Ishikawa (cell line): ENCODE data around the gene PALLD.

Source experiments
- CEBPB ChIP-seq: IDR thresholded peaks from 2 replicates; pipeline ENCODE4 v1.6.1; 2012
- CREB1 ChIP-seq: IDR thresholded peaks from 2 replicates; pipeline ENCODE4 v1.6.1; 2012; ENCODE audit warnings: low read depth
- EGR1 ChIP-seq: IDR thresholded peaks from 2 replicates; pipeline ENCODE4 v1.6.1; 2012
- EP300 ChIP-seq: IDR thresholded peaks from 2 replicates; pipeline ENCODE4 v1.6.1; 2012; ENCODE audit warnings: borderline replicate concordance
- FOXM1 ChIP-seq: IDR thresholded peaks from 2 replicates; pipeline ENCODE4 v1.6.1; 2012; ENCODE audit warnings: low read depth, borderline replicate concordance
- NFIC ChIP-seq: IDR thresholded peaks from 2 replicates; pipeline ENCODE4 v1.6.1; 2012
- RAD21 ChIP-seq: IDR thresholded peaks from 2 replicates; pipeline ENCODE4 v1.6.1; 2012; ENCODE audit warnings: low read depth
- TAF1 ChIP-seq: IDR thresholded peaks from 2 replicates; pipeline ENCODE4 v1.6.1; 2012; ENCODE audit warnings: low read depth, mild to moderate bottlenecking
- TCF12 ChIP-seq: IDR thresholded peaks from 2 replicates; pipeline ENCODE4 v1.6.1; 2012; ENCODE audit warnings: low read depth
- TEAD4 ChIP-seq: IDR thresholded peaks from 2 replicates; pipeline ENCODE4 v1.6.1; 2012
- YY1 ChIP-seq: IDR thresholded peaks from 2 replicates; pipeline ENCODE4 v1.6.1; 2012; ENCODE audit warnings: low read depth
- ZBTB7A ChIP-seq: IDR thresholded peaks from 2 replicates; pipeline ENCODE4 v1.6.1; 2012; ENCODE audit warnings: low read depth
- TF ChIP-seq, protein P1 (sequence below): IDR thresholded peaks from 2 replicates; pipeline ENCODE4 v1.6.1; 2012
- TF ChIP-seq, protein P2 (sequence below): IDR thresholded peaks from 2 replicates; pipeline ENCODE4 v1.6.1; 2012; ENCODE audit warnings: low read depth, mild to moderate bottlenecking
- TF ChIP-seq, protein P3 (sequence below): IDR thresholded peaks from 2 replicates; pipeline ENCODE4 v1.6.1; 2012

The PALLD gene

DNA sequence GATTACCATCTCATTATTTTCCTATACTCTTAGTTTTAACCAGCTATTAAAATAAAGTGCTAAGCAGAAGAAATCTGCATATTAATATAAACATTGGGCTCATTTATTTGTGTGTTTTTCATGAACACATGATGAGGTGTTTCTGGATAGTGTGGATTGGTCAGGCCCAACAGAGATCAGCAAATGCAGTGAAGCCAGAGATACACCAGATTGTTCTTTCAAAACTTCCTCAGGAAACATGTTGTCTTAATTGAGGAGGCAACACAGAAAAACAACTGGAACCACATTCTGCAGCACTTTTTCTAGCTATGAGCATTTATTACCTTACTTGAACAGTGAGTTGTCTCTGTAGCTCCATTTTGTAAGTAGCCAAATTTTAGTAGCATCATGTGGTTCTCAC lies 69.9 kb downstream of the PALLD start:
- TF ChIP-seq FOXM1 (no peak; the same call in 1 of the 2 replicates), NFIC (no peak), TAF1 (no peak), TCF12 (no peak), CREB1 (no peak)

DNA sequence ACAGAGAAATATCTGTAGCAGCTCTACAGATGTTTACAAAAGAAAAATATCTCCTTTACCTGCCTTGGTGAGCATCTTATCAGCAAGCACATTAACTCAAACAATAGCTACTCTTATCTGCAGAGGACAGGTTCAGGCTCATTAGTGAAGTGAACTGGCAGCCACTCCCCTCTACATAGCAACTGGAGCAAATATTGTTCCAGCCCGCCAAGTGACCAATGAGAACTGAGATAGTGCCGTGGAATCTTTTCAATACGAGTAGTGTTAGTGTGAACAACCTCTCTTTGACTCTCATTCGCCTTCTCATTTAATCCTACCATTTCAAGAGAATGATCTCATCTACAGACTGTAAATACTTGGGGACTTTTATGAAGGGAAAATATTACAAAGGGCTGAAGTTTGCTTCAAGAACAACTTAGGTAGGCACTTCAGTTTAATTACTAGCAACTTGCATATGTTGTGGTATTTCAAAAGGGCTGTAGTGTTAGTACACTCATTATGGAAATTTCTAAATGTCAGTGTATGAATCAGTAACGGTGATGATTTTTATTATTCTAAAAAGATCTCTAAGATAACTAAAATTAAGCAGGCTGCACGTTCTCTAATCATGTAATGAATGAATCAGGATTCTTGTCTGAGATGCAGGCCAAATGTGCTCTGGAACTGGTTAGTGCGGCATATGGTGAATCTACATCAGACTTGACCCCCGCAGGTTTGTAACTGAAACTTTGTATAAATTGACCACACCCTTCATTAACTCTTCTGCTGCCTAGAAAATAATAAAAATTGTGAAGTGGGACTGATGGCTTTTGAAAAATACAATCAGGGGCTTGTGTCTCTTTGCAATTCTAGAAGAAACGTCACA lies 72.4 kb downstream of the PALLD start:
- no peak for TF ChIP-seq ZBTB7A
- no peak for TF ChIP-seq RAD21

DNA sequence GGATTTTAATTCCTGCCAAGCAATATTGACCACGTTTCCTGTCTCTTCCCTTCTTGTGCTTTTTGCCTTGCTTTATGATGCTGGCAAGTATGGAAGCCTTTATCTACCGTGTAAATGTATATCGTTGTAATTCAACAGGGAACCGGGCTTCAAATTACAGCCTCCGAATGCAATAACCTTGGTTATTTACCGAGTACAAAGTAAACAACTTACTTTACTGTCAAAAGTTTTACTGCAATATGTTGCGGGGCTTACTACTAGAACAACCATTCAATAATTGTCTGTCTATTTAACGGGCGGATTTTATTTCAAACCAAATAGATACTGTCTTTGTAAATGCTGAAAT lies 73.1 kb downstream of the PALLD start:
- TF ChIP-seq NFIC: no peak
- TF ChIP-seq CEBPB: no peak
- no peak for TF ChIP-seq RAD21
- TF ChIP-seq FOXM1: no peak
- no peak for TF ChIP-seq YY1
- TF ChIP-seq, protein P1, sequence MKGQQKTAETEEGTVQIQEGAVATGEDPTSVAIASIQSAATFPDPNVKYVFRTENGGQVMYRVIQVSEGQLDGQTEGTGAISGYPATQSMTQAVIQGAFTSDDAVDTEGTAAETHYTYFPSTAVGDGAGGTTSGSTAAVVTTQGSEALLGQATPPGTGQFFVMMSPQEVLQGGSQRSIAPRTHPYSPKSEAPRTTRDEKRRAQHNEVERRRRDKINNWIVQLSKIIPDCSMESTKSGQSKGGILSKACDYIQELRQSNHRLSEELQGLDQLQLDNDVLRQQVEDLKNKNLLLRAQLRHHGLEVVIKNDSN: no peak
- no peak for TF ChIP-seq TEAD4
- TF ChIP-seq EGR1: no peak
- TF ChIP-seq CREB1: no peak
- no peak for TF ChIP-seq ZBTB7A
- TF ChIP-seq TCF12: no peak
- no peak for TF ChIP-seq TAF1
- no peak for TF ChIP-seq EP300
- TF ChIP-seq, protein P2, sequence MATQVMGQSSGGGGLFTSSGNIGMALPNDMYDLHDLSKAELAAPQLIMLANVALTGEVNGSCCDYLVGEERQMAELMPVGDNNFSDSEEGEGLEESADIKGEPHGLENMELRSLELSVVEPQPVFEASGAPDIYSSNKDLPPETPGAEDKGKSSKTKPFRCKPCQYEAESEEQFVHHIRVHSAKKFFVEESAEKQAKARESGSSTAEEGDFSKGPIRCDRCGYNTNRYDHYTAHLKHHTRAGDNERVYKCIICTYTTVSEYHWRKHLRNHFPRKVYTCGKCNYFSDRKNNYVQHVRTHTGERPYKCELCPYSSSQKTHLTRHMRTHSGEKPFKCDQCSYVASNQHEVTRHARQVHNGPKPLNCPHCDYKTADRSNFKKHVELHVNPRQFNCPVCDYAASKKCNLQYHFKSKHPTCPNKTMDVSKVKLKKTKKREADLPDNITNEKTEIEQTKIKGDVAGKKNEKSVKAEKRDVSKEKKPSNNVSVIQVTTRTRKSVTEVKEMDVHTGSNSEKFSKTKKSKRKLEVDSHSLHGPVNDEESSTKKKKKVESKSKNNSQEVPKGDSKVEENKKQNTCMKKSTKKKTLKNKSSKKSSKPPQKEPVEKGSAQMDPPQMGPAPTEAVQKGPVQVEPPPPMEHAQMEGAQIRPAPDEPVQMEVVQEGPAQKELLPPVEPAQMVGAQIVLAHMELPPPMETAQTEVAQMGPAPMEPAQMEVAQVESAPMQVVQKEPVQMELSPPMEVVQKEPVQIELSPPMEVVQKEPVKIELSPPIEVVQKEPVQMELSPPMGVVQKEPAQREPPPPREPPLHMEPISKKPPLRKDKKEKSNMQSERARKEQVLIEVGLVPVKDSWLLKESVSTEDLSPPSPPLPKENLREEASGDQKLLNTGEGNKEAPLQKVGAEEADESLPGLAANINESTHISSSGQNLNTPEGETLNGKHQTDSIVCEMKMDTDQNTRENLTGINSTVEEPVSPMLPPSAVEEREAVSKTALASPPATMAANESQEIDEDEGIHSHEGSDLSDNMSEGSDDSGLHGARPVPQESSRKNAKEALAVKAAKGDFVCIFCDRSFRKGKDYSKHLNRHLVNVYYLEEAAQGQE: no peak
- TF ChIP-seq, protein P3, sequence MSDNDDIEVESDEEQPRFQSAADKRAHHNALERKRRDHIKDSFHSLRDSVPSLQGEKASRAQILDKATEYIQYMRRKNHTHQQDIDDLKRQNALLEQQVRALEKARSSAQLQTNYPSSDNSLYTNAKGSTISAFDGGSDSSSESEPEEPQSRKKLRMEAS: no peak

DNA sequence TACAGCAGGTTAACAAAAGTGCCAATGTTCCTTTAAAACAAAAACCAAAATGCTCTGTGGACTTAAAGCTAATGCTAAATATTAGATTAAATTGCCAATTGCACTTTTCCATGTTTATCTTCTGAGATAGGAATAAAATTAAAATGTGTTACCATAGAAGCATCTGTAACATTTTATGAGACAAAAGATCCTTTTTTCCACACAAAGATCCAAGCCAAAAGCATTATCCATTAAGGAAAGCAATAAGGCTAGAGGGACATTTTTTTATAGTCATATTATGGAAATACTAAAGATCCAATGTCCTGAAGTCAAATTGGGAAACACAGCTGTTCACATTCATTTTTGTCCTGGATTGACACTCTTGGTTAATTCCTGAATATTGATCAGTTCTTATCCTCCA lies 73.6 kb downstream of the PALLD start:
- TF ChIP-seq TEAD4 (no peak), ZBTB7A (no peak), FOXM1 (no peak), EGR1 (no peak), YY1 (no peak), EP300 (no peak), CEBPB (no peak), CREB1 (no peak), TAF1 (no peak), TCF12 (no peak), RAD21 (no peak), NFIC (no peak)
- TF ChIP-seq, protein P1: no peak
- TF ChIP-seq, protein P3: no peak
- TF ChIP-seq, protein P2: no peak

DNA sequence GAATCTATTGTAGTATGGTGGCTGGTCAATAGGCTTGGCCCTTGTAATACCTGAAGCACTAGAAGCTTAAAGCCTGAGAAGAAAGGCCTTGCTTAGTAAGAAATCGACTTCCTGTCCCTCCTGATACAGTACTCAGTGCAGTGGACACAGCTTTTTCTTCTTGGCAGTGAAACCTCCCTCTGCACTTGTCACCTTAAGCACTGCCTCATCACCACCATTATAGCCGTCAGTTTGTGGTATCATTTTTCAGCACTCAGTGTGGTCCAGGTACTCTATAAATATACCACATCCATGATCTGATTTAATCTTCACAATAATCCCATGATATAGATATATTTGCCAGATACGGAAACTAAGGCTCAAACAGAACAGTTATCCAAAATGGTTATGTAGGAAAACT lies 75.2 kb downstream of the PALLD start:
- no peak for TF ChIP-seq RAD21
- no peak for TF ChIP-seq YY1
- TF ChIP-seq EP300: no peak

DNA sequence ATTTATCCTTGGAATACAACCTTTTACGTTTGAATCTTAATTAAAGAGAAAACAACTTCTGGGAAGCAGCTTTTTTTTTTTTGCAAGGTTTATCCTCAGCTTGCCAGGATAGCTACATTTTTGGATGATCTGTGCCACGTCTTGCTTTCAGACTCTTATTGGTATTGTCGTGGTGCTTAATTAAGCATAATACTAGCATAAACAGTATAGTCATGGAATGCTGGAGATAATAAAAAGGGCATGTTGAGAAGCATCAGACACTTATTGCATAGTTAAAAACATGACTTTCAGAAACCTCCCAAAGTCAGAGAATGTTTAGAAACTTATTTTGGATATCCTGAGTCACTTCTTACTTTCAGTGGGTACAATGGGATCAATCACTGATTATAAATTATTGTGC lies 77.0 kb downstream of the PALLD start:
- no peak for TF ChIP-seq FOXM1
- TF ChIP-seq CEBPB: no peak
- no peak for TF ChIP-seq ZBTB7A
- TF ChIP-seq TAF1: no peak
- no peak for TF ChIP-seq YY1
- TF ChIP-seq EGR1: no peak
- TF ChIP-seq, protein P3: no peak
- no peak for TF ChIP-seq CREB1
- TF ChIP-seq EP300: no peak
- no peak for TF ChIP-seq NFIC
